ENCODE data around the gene CABCOCO1. TPM values are rescaled to one million over a fixed set of nuclear protein-coding genes. Genes with fewer than 3 reads are reported as not detected.

CABCOCO1 gene
- total and polyA plus RNA-seq, 2 of the 13 experiments (the other 11 are each of a cell fraction or from before 2014, with no cell fraction given): not detected

DNA sequence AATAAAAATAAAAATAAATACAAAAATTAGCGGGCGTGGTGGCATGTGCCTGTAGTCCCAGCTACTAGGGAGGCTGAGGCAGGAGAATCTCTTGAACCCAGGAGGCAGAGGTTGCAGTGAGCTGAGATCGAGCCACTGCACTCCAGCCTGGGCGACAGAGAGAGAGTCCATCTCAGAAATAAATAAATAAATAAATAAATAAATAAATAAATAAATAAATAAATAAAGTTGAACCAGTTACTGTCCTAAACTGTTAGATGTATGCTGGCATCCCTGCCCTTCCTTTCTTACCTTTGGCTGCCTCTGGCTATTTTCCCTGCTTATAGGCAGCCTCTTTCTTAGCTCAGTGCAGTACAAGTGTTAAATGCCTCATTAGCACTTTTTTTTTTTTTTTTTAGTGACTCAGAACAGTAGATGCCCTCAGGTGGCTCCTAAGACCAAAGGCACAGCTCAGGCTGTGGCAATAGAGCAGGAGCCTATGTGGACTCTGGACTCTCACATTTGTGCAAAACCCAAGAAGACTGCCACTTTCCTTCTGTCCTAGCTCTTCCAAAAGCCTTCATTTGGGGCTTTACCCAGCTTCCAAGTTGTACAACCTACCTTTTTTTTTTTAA is 30.6 kb upstream of the CABCOCO1 start:
- WGBS (ENCODE audit: low lambda C conversion rate): 28% methylated on average over 4 of the region's 4 CpGs
- TF ChIP-seq ZNF530 (CRISPR knock-in tag; IDR thresholded peaks at IDR 0.05; ENCODE audit: low read depth): no peak
- TF ChIP-seq GABPA (IDR thresholded peaks at IDR 0.05; ENCODE audit: low read depth, low read length): no peak
- no peak for TF ChIP-seq GABPA (CRISPR knock-in tag; IDR thresholded peaks at IDR 0.05; ENCODE audit: low read depth)
- TF ChIP-seq MTA3 (CRISPR knock-in tag; IDR thresholded peaks at IDR 0.05): no peak
- no peak for TF ChIP-seq PHF20 (CRISPR knock-in tag; IDR thresholded peaks at IDR 0.05)
- TF ChIP-seq ZNF205 (CRISPR knock-in tag; IDR thresholded peaks at IDR 0.05): no peak
- TF ChIP-seq ZNF451 (CRISPR knock-in tag; IDR thresholded peaks at IDR 0.05): no peak
- TF ChIP-seq ELF3 (CRISPR knock-in tag; IDR thresholded peaks at IDR 0.05): no peak
- TF ChIP-seq ZNF432 (CRISPR knock-in tag; IDR thresholded peaks at IDR 0.05; ENCODE audit: borderline replicate concordance): no peak
- TF ChIP-seq, protein P1, sequence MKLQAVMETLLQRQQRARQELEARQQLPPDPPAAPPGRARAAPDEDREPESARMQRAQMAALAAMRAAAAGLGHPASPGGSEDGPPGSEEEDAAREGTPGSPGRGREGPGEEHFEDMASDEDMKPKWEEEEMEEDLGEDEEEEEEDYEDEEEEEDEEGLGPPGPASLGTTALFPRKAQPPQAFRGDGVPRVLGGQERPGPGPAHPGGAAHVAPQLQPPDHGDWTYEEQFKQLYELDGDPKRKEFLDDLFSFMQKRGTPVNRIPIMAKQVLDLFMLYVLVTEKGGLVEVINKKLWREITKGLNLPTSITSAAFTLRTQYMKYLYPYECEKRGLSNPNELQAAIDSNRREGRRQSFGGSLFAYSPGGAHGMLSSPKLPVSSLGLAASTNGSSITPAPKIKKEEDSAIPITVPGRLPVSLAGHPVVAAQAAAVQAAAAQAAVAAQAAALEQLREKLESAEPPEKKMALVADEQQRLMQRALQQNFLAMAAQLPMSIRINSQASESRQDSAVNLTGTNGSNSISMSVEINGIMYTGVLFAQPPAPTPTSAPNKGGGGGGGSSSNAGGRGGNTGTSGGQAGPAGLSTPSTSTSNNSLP (IDR thresholded peaks at IDR 0.05; ENCODE audit: low read depth, low read length): no peak
- no peak for TF ChIP-seq ZNF598 (CRISPR knock-in tag; IDR thresholded peaks at IDR 0.05; ENCODE audit: borderline replicate concordance)
- no peak for TF ChIP-seq RAD51 (IDR thresholded peaks at IDR 0.05; ENCODE audit: borderline replicate concordance)
- no TSS peak for BruUV-seq (replicated peaks)
- Histone ChIP-seq H4K20me1 (ENCODE audit: insufficient read depth, low read length) (no peaks in the 10 kb centered on the region), H3K4me2 (ENCODE audit: low read depth, low read length) (no peak overlapping the region), H2AFZ (ENCODE audit: low read length) (no peak overlapping the region), H3K36me3 (replicated peaks in 1 of 2; ENCODE audit: control insufficient read depth in 1 of 2, insufficient read depth in 2 of 2, low read length in 2 of 2) (no peaks in the 10 kb centered on the region), H3K79me2 (ENCODE audit: insufficient read depth, low read length) (no peaks in the 10 kb centered on the region), H3K4me1 (ENCODE audit: insufficient read depth, low read length) (no peaks in the 10 kb centered on the region), H3K27ac (ENCODE audit: extremely low read length, insufficient read depth, low read length) (no peak overlapping the region), H3K9me3 (ENCODE audit: low read length) (no peaks in the 10 kb centered on the region), H3K4me3 (replicated peaks in 1 of 3; ENCODE audit: insufficient read depth in 1 of 3, low read depth in 2 of 3, low read length in 3 of 3) (no peak overlapping the region), H3K27me3 (ENCODE audit: control insufficient read depth in 1 of 2, insufficient read depth in 2 of 2, low read length in 2 of 2) (no peaks in the 10 kb centered on the region), H3K9ac (ENCODE audit: insufficient read depth, low read depth, low read length) (no peak overlapping the region)
- no peak for ATAC-seq
- intact Hi-C loops (cut with micrococcal nuclease; ENCODE audit: unreplicated experiment) (no loop called here), in situ Hi-C loops (cut with HindIII; ENCODE audit: extremely low pct_ligation_motif_present, low pct_unique_long_range_greater_than_20kb) (no loop called here)
- POLR2A ChIA-PET: no interaction called here
- CTCF ChIA-PET (ENCODE audit: low intra/inter-chr PET ratio, low total read pairs): no interaction called here
- no peak for DNase-seq (ENCODE audit: low spot score)
- no peak for FAIRE-seq

All from HepG2 (cell line).